H1 (cell line): ENCODE measurements around the gene FAM50B. TPM values are rescaled to one million over a fixed set of nuclear protein-coding genes. Genes with fewer than 3 reads are reported as not detected.

Experiments used
- CTCF ChIA-PET: fragments of 300-600 bp; sonication (Branson Sonifier 250); formaldehyde crosslinking; loops from one replicate; lab custom pipeline; 2021; ENCODE audit not compliant: partially characterized antibody; lab: Charles Lee
- POLR2A ChIA-PET: fragments of 300-600 bp; sonication (Branson Sonifier 250); formaldehyde crosslinking; loops from one replicate; lab custom pipeline; 2021; ENCODE audit warnings: inconsistent platforms; ENCODE audit not compliant: partially characterized antibody; lab: Charles Lee
- DNase-seq, 2 experiments: peaks; one replicate each; pipeline versions ENCODE4 v3.0.0 to v3.0.0-alpha.2; 2010 to 2022; ENCODE audit warnings: low spot score in 2 of 2, low read depth in 1 of 2, mixed read lengths in 1 of 2
- FAIRE-seq: peaks from 2 replicates; lab custom pipeline; 2011; peaks lifted over from hg19 to GRCh38; lab: Jason Lieb, UNC
- H2AFZ ChIP-seq: 2 replicates; pipeline ENCODE4 v1.8.1; 2012; ENCODE audit warnings: low read length, inconsistent platforms
- H2AK5ac ChIP-seq: 2 replicates; pipeline ENCODE4 v1.6.1; 2013; ENCODE audit warnings: low read depth, low read length
- H2BK120ac ChIP-seq: replicated peaks from 2 replicates; pipeline ENCODE3; 2013; ENCODE audit warnings: low read depth, low read length, inconsistent platforms
- H2BK12ac ChIP-seq: 2 replicates; pipeline ENCODE4 v1.6.1; 2013; ENCODE audit warnings: low read depth, low read length
- H2BK15ac ChIP-seq: 2 replicates; pipeline ENCODE4 v1.6.1; 2013; ENCODE audit warnings: low read length
- H2BK20ac ChIP-seq: 2 replicates; pipeline ENCODE4 v1.6.1; 2013; ENCODE audit warnings: low read length
- H2BK5ac ChIP-seq: 2 replicates; pipeline ENCODE4 v1.6.1; 2013; ENCODE audit warnings: low read depth, low read length
- H3K14ac ChIP-seq: 2 replicates; pipeline ENCODE4 v1.6.1; 2013; ENCODE audit warnings: inconsistent platforms; ENCODE audit not compliant: insufficient read length
- H3K18ac ChIP-seq: 2 replicates; pipeline ENCODE4 v1.6.1; 2013; ENCODE audit warnings: low read length; ENCODE audit errors: extremely low read depth
- H3K23ac ChIP-seq: 2 replicates; pipeline ENCODE4 v1.6.1; 2013; ENCODE audit warnings: inconsistent platforms; ENCODE audit not compliant: insufficient read length
- H3K23me2 ChIP-seq: 2 replicates; pipeline ENCODE4 v1.6.1; 2013; ENCODE audit warnings: low read depth, low read length
- H3K27ac ChIP-seq: 2 replicates; pipeline ENCODE4 v1.6.1; 2011; ENCODE audit warnings: low read depth, low read length, inconsistent platforms
- H3K27me3 ChIP-seq, 4 experiments: replicated peaks in 1 of 4; 1 replicate in 1 of 4; 2 replicates in 3 of 4; pipeline versions ENCODE4 v1.6.1 to v1.8.1; 2011 to 2013; ENCODE audit warnings: low read length in 3 of 4, mild to moderate bottlenecking in 3 of 4, inconsistent platforms in 2 of 4, mixed read lengths in 2 of 4, moderate library complexity in 1 of 4; ENCODE audit not compliant: control insufficient read depth in 3 of 4, insufficient read depth in 3 of 4; ENCODE audit errors: extremely low read depth in 1 of 4
- H3K36me3 ChIP-seq, 4 experiments: 2 replicates each; pipeline versions ENCODE4 v1.6.1 to v1.8.1; 2011 to 2013; ENCODE audit warnings: mild to moderate bottlenecking in 4 of 4, low read length in 3 of 4, moderate library complexity in 2 of 4, control low read depth in 1 of 4, inconsistent platforms in 1 of 4; ENCODE audit not compliant: insufficient read depth in 4 of 4, control insufficient read depth in 2 of 4
- H3K4ac ChIP-seq: replicated peaks from 2 replicates; pipeline ENCODE3; 2013; ENCODE audit warnings: low read length, low read depth, mixed read lengths, inconsistent platforms; ENCODE audit not compliant: insufficient read length
- H3K4me1 ChIP-seq, 4 experiments: replicated peaks in 1 of 4; 1 replicate in 1 of 4; 2 replicates in 3 of 4; pipeline versions ENCODE4 v1.6.1 to v1.8.1; 2011 to 2013; ENCODE audit warnings: low read length in 3 of 4, inconsistent platforms in 2 of 4, mixed read lengths in 1 of 4; ENCODE audit not compliant: insufficient read depth in 4 of 4, control insufficient read depth in 3 of 4
- H3K4me2 ChIP-seq, 2 experiments: 2 replicates each; pipeline versions ENCODE4 v1.6.1 to v1.8.1; 2011 to 2013; ENCODE audit warnings: low read depth in 2 of 2, low read length in 2 of 2, control low read depth in 1 of 2, inconsistent platforms in 1 of 2, mild to moderate bottlenecking in 1 of 2; ENCODE audit not compliant: insufficient read depth in 1 of 2
- H3K4me3 ChIP-seq, 4 experiments: fragments of 200-600, 300-600 bp in 1 of 4; sonication (generic), shearing (Covaris generic), sonication (Bioruptor Twin) in 1 of 4; 2 replicates each; pipeline versions ENCODE4 v1.5.1 to v1.8.1; 2011 to 2016; ENCODE audit warnings: low read length in 4 of 4, low read depth in 3 of 4, control low read depth in 2 of 4, inconsistent platforms in 2 of 4, mild to moderate bottlenecking in 2 of 4, mixed read lengths in 1 of 4, moderate library complexity in 1 of 4; ENCODE audit not compliant: insufficient read depth in 2 of 4; ENCODE audit errors: extremely low read depth in 1 of 4
- H3K56ac ChIP-seq: replicated peaks from 2 replicates; pipeline ENCODE3; 2013; ENCODE audit warnings: low read depth, mild to moderate bottlenecking, mixed read lengths, low read length, inconsistent platforms; ENCODE audit not compliant: insufficient read length
- H3K79me1 ChIP-seq: 2 replicates; pipeline ENCODE4 v1.6.1; 2013; ENCODE audit warnings: low read depth, low read length, control low read depth
- H3K79me2 ChIP-seq, 2 experiments: 2 replicates each; pipeline versions ENCODE4 v1.6.1 to v1.8.1; 2012 to 2013; ENCODE audit warnings: low read length in 2 of 2, mild to moderate bottlenecking in 2 of 2, inconsistent platforms in 1 of 2; ENCODE audit not compliant: insufficient read depth in 2 of 2, control insufficient read depth in 1 of 2
- H3K9ac ChIP-seq, 4 experiments: replicated peaks in 1 of 4; 1 replicate in 1 of 4; 2 replicates in 3 of 4; pipeline versions ENCODE4 v1.6.1 to v1.8.1; 2011 to 2013; ENCODE audit warnings: low read depth in 3 of 4, low read length in 3 of 4, control low read depth in 2 of 4, mild to moderate bottlenecking in 2 of 4, moderate library complexity in 2 of 4, inconsistent platforms in 1 of 4; ENCODE audit errors: extremely low read depth in 1 of 4
- H3K9me3 ChIP-seq, 2 experiments: 2 replicates each; pipeline versions ENCODE4 v1.6.1 to v1.8.1; 2012 to 2013; ENCODE audit warnings: mild to moderate bottlenecking in 2 of 2, moderate library complexity in 2 of 2, control low read depth in 1 of 2, inconsistent platforms in 1 of 2, low read depth in 1 of 2, low read length in 1 of 2, mixed read lengths in 1 of 2; ENCODE audit not compliant: insufficient read depth in 2 of 2
- H4K20me1 ChIP-seq, 2 experiments: replicated peaks in 1 of 2; 2 replicates each; pipeline versions ENCODE3 to v1.8.1; 2011 to 2013; ENCODE audit warnings: inconsistent platforms in 2 of 2, low read length in 2 of 2, mild to moderate bottlenecking in 1 of 2; ENCODE audit not compliant: insufficient read depth in 2 of 2, control insufficient read depth in 1 of 2
- H4K5ac ChIP-seq: 2 replicates; pipeline ENCODE4 v1.6.1; 2013; ENCODE audit warnings: low read length, low read depth, mixed read lengths, inconsistent platforms; ENCODE audit not compliant: insufficient read length
- H4K8ac ChIP-seq: 2 replicates; pipeline ENCODE4 v1.8.0; 2013; ENCODE audit warnings: mild to moderate bottlenecking, moderate library complexity, low read length, inconsistent platforms; ENCODE audit not compliant: insufficient read depth; ENCODE audit errors: extremely low read depth
- H4K91ac ChIP-seq: replicated peaks from 2 replicates; pipeline ENCODE3; 2013; ENCODE audit warnings: low read length, mixed read lengths, inconsistent platforms; ENCODE audit not compliant: insufficient read length
- BRCA1 ChIP-seq: IDR thresholded peaks from 2 replicates; pipeline ENCODE4 v1.6.1; 2012; ENCODE audit warnings: low read depth, low read length, improper control_type of control experiment
- KDM5A ChIP-seq: fragments of 200-600 bp; IDR thresholded peaks from 2 replicates; pipeline ENCODE4 v1.7.1; 2012; ENCODE audit warnings: mild to moderate bottlenecking, low read length, inconsistent platforms, mixed read lengths
- MAX ChIP-seq: IDR thresholded peaks from 2 replicates; pipeline ENCODE4 v1.6.1; 2012; ENCODE audit warnings: inconsistent platforms
- NANOG ChIP-seq: IDR thresholded peaks from 2 replicates; pipeline ENCODE4 v1.6.1; 2011; ENCODE audit warnings: low read length, low read depth, mild to moderate bottlenecking, inconsistent platforms; ENCODE audit not compliant: insufficient read depth, poor library complexity, severe bottlenecking
- SAP30 ChIP-seq: fragments of 300-600 bp; sonication (generic); IDR thresholded peaks from 2 replicates; pipeline ENCODE4 v1.7.1; 2012; ENCODE audit warnings: low read length, moderate library complexity, mild to moderate bottlenecking, inconsistent platforms; ENCODE audit not compliant: insufficient read depth, insufficient replicate concordance
- TCF12 ChIP-seq: IDR thresholded peaks from 2 replicates; pipeline ENCODE4 v1.6.1; 2011; ENCODE audit warnings: low read depth, mild to moderate bottlenecking, low read length
- WGBS, 2 experiments: shearing (Covaris generic) in 1 of 2; methylation state at CpG; one replicate each; pipeline versions ENCODE4 v1.1.6 to v1.1.7; 2013 to 2015; ENCODE audit warnings: low lambda C conversion rate in 2 of 2, mixed read lengths in 2 of 2, inconsistent platforms in 1 of 2, low coverage in 1 of 2, missing lambda C conversion rate in 1 of 2; ENCODE audit not compliant: insufficient replicate concordance in 2 of 2, insufficient coverage in 1 of 2, insufficient read length in 1 of 2; ENCODE audit errors: extremely low coverage in 1 of 2, missing lambda C conversion rate in 1 of 2; 5-methylcytosine and 5-hydroxymethylcytosine counted together
- polyA plus RNA-seq, 7 experiments: library from polyadenylated mRNA; depleted of rRNA in 3 of 7; stranded (reverse) in 5 of 7; unstranded in 2 of 7; fragments of >200 nt in 5 of 7; fragments of 200-250 nt in 2 of 7; gene quantifications; 1 replicate in 5 of 7; 2 replicates in 1 of 7; 4 replicates in 1 of 7; pipeline versions ENCODE4 v1.2.1 to v1.2.3, GENCODE V29; 2011 to 2013; ENCODE audit warnings: missing spikeins in 2 of 7, mixed read lengths in 2 of 7
- total RNA-seq: library from RNA; stranded (reverse); fragmentation: NEBNext Ultra II Directional; extraction: Animal tissue kit (Norgen Biotek cat#: 25700); gene quantifications from 2 replicates; pipeline ENCODE4 v1.2.1, GENCODE V29; 2021

Gene FAM50B
- total and polyA plus RNA-seq, 2 of the 8 experiments (the other 6 are each of a cell fraction or from before 2014, with no cell fraction given): 3.1 to 3.2 TPM

GRCh38 chr6:3873051-3873450 lies 23.9 kb downstream of the FAM50B start:
- no peaks in the 10 kb centered on the region for H3K9me3 ChIP-seq
- POLR2A ChIA-PET: interaction anchor here (0.6 kb wide), 1 partner anchor 931 kb away, joined by 3 read pairs; no protein-coding TSS in a partner anchor

More at GRCh38 chr6:3873051-3873450, 23.9 kb downstream of the FAM50B start:
- Histone ChIP-seq H4K20me1 (no peaks in the 10 kb centered on the region), H3K4ac (no peak overlapping the region), H3K23me2 (no peaks in the 10 kb centered on the region), H3K36me3 (no peaks in the 10 kb centered on the region), H3K79me2 (no peaks in the 10 kb centered on the region), H4K8ac (no peak overlapping the region), H2BK15ac (no peak overlapping the region), H2BK20ac (no peak overlapping the region), H4K91ac (no peak overlapping the region), H3K18ac (no peak overlapping the region), H2BK120ac (no peak overlapping the region), H2AK5ac (no peak overlapping the region), H4K5ac (no peak overlapping the region), H3K79me1 (peaks cover 2% of the 10 kb centered on the region; the same call in 1 of the 2 replicates), H3K14ac (no peak overlapping the region), H3K27me3 (no peaks in the 10 kb centered on the region), H3K9ac (no peak overlapping the region), H2AFZ (no peak overlapping the region), H3K23ac (no peak overlapping the region), H2BK12ac (no peak overlapping the region), H2BK5ac (no peak overlapping the region), H3K4me3 (no peak overlapping the region), H3K4me1 (peaks cover 0 to 3% (median 0%) of the 10 kb centered on the region in 4 experiments; a peak in 1 of 7 replicates), H3K56ac (no peak overlapping the region), H3K4me2 (no peak overlapping the region), H3K27ac (no peak overlapping the region)
- WGBS, 2 experiments: 86% methylated on average over 4 of the region's 4 CpGs; no CpG with 5 or more reads in 1 of the 2 experiments
- DNase-seq (no peak), FAIRE-seq (no peak)
- CTCF ChIA-PET: interaction anchor here (1.0 to 2.0 kb wide), 5 partner anchors 15 to 53 kb away, joined by 3 to 9 read pairs (median 5); partner anchors contain the start of gene FAM50B
- TF ChIP-seq BRCA1 (no peak), SAP30 (no peak), NANOG (no peak), MAX (no peak), KDM5A (no peak), TCF12 (no peak)
